ENCODE data around the gene CFDP1. TPM values are rescaled to one million over a fixed set of nuclear protein-coding genes. Genes with fewer than 3 reads are reported as not detected.

The CFDP1 gene
- polyA plus RNA-seq, 1 donor = 167 TPM

DNA sequence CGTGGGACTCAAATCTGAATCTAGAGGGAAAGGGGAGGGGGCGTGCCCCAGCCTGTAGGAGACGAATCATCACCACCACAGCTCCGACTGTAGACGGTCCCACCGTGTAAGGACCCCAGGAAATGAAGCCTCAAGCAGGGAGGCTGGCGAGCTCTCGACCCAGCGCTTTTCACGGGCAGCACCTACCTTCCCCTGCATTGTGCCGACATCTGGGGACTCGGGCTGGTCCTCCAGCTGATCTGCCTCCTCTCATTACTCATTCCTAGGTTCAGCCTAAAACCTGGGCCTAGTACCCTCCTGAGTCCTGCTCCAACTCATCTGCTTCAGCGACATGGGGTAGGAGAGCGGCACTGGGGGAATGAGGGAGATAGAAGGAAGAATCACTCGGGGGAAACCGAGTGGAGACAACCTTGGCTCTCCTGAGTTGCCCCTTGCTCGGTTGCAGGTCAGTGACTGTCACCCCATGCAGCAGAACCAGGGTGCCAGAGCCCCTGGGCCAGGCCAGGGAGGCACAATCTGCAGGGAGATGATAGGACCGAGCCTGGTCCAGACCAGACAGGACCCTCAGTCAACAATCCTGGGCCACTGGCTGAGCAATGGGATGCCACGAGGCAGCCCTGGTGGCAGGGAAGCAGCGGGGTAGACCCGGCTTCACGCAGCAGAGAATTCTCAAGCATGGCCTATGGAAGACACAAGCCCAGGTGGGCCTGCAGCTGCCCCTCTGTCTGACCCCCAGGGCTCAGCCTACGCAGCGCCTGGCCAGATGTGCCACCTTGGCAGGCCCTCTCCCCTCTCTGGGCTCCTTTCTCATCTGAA, 181.0 kb downstream of the CFDP1 start:
- no peak for DNase-seq

GRCh38 chr16:75251280-75252048, 181.8 kb downstream of the CFDP1 start, which contains the start of gene BCAR1:
TSS of gene BCAR1 (minus strand) at chr16:75251624. CDS start at chr16:75251482, 142 bp downstream.
- peak; percentile 86 for DNase-seq

DNA sequence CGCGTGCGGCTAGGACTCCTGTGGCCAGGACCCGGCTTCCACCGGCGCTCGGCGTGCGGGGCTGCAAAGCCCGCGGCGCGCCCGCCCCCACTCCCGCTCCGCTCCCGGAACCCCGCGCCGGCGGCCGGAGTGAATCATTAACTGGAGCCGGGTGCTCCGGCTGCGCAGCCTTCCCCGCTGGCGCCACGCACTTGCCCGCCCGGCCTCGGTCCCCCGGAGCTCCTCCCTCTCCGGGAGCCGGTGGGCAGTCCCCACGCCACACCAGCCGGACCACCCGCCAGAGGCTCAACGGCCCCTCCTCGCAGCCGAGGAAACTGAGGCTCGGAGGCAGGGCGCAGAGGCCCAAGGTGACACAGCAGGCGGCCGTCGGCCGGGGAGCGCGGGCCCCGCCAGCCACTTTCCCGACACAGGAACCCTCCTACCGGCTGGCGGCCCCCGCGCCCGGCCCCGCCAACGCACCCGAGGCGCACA, 182.5 kb downstream of the CFDP1 start:
- no peak for DNase-seq

DNA sequence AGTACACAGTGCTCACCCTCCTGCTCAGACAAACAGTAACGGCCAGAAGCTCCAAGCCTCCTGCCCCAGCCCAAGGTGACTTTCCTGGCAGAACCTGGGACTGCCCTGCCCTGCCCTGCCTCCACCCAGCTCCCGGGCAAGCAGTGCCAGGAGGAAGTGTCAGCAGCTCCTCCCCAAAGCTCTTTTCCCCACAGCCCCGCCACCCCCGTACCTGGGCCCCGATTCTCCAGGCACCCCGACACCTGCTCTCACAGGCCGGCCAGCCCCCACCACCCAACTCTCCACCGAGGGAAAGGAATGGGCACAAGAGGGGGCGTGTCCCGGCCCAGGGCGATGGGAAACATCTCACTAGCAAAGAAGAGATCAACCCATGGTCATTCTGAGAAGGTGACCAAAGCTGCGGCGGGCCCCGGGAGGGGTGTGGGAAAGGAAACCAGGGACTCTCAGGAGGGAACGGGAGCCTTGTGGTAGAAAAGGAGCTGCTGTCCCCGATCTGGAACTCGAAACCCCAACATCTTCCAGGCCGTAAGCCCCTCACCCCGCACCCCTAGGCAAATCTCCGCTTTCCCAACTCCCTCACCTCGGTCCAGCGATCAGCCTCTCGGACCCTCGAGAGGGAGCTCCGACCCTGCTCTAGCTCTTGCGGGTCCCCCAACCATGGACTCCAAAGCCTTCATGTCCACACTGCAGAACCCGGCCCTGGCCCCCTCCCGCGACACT, 183.1 kb downstream of the CFDP1 start:
- no peak for DNase-seq

DNA sequence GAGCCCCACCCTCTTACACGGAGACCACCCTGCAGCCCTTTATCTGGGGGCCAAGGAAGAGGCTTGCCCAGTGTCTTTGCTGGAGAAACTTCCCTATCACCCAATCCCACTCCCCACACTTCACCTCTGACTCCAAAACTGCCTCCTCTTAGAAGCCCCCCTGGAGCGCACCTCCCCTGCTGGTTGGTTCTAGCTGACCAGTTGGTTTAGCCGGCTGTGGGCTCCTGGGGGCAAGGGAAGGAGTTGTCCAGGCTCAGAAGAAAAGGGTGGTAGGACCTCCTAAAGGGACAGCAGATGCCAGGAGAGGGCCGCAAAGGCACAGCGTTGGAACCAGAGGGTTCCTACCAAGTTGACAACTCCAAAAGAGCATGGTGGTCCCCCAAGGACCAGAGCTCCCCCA, 183.9 kb downstream of the CFDP1 start:
- no peak for DNase-seq

- DNase-seq = no peak
Observed at GRCh38 chr16:75248536-75249380, 184.5 kb downstream of the CFDP1 start.

DNA sequence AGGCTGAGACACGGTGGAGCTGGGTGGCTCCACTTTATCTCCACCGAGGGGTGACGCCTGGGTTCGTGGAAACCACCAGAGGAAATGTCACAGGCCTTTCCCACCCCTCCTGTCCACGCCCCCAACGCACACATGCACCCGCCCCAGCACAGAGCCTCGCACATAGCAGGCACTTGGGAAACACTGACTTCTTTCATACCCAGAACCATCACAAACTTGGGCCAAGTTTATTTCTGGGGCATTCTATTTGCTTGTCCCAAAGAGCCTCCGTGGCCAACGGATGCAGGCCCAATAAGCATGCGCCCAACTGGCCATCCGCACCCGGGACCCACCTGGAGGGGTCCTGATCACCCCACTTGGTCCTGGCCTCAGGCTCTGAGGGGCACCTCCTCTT, 185.2 kb downstream of the CFDP1 start:
- no peak for DNase-seq

GRCh38 chr16:75247249-75247648, 186.1 kb downstream of the CFDP1 start:
- DNase-seq = no peak

GRCh38 chr16:75246504-75247205, 186.6 kb downstream of the CFDP1 start:
- DNase-seq = no peak

GRCh38 chr16:75244844-75245758, 188.2 kb downstream of the CFDP1 start:
- DNase-seq = no peak

DNA sequence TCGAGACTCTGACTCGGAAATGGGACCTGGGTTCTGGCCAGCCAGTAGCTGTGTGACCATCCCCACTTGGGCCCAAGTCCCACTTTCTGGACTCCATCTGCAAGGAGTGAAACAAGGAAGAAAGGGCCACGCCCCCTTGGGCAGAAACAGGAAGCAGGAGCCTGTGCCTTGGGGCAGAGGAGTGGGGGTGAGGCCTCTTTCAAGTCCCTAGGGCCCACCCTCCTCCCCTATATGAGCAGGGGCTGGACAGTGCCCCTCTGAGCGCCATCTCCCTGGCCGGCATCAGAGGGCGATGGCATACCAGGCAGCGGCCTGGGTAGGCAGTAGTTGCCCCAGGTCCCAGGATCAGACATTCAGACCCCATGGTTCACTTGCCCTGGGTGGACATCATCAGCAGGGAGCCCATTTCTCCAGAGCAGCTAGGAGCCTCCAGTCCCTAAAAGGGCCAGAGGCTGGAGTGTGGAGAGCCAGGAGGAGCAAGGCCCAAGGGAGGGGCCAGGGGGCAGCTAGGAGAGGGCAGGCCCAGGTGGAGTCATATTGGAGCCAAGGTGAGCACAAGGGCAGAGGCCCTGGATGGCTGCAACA, 189.0 kb downstream of the CFDP1 start:
- no peak for DNase-seq

Other genes with a start within 250 kb of the CFDP1 start
- gene CTRB2, start 226.3 kb downstream of the CFDP1 start, polyA plus RNA-seq (ENCODE audit: insufficient read length) = not detected
- gene CTRB1, start 214.5 kb downstream of the CFDP1 start, polyA plus RNA-seq (ENCODE audit: insufficient read length) = 0.18 TPM
- gene BCAR1, start 181.9 kb downstream of the CFDP1 start, polyA plus RNA-seq (ENCODE audit: insufficient read length) = 51.2 TPM
- 50.1 TPM for gene TMEM170A, start 31.2 kb upstream of the CFDP1 start, polyA plus RNA-seq (ENCODE audit: insufficient read length)
- gene CHST6, start 61.9 kb upstream of the CFDP1 start, polyA plus RNA-seq (ENCODE audit: insufficient read length) = 0.98 TPM
- gene CHST5, start 102.6 kb upstream of the CFDP1 start, polyA plus RNA-seq (ENCODE audit: insufficient read length) = 1.1 TPM
- gene TMEM231, start 122.7 kb upstream of the CFDP1 start, polyA plus RNA-seq (ENCODE audit: insufficient read length) = 22.1 TPM
- gene GABARAPL2, start 132.9 kb upstream of the CFDP1 start, polyA plus RNA-seq (ENCODE audit: insufficient read length) = 170 TPM
- gene ADAT1, start 189.8 kb upstream of the CFDP1 start, polyA plus RNA-seq (ENCODE audit: insufficient read length) = 60.0 TPM
- gene KARS1, start 214.2 kb upstream of the CFDP1 start, polyA plus RNA-seq (ENCODE audit: insufficient read length) = 143 TPM
- 79.4 TPM for gene TERF2IP, start 214.3 kb upstream of the CFDP1 start, polyA plus RNA-seq (ENCODE audit: insufficient read length)
- 0.40 TPM for gene CPHXL2, start 243.5 kb upstream of the CFDP1 start, polyA plus RNA-seq (ENCODE audit: insufficient read length)